Fibroblast of upper back skin (primary cell): ENCODE data around the gene CDKAL1.

Experiments used
- DNase-seq: peaks from one replicate; pipeline ENCODE4 v3.0.0-alpha.2; 2013

CDKAL1 gene

DNA sequence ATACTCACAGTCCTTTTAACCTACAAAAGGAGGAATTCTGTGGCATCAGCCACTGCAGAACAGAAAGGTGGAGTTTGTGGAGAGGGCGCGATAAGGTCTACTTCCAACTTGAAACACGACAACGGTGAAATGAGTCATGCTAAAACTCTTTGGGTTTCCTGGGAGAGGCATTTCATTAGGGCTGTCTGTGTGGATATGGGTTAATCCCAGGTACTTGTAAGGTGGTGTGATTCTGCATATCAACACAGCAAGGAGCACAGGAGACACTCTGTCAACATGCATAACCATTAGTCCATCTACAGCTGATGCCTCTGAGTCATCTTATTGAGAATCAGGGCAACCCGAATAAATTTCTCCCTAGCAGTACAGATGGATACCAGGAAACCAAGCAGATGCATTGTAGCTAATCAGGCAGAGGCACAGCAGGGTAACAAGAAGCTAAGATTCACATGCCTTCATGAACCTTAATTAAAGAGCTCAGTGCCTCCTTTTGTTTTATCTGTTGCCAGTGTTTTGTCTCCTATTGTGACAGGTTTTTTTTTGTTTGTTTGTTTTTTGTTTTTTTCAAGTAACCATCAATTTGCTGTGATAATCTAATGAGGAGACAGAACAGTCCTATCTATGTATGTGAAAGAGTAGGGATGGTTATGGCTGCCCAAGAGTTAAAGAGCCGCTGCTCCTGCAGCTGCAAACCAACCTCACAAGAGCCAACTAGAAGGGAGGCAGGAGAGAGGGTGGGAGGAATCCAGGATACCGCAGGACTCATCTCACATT lies 743.5 kb downstream of the CDKAL1 start:
- no peak for DNase-seq

GRCh38 chr6:21278375-21278745 lies 744.1 kb downstream of the CDKAL1 start:
- DNase-seq = no peak

DNA sequence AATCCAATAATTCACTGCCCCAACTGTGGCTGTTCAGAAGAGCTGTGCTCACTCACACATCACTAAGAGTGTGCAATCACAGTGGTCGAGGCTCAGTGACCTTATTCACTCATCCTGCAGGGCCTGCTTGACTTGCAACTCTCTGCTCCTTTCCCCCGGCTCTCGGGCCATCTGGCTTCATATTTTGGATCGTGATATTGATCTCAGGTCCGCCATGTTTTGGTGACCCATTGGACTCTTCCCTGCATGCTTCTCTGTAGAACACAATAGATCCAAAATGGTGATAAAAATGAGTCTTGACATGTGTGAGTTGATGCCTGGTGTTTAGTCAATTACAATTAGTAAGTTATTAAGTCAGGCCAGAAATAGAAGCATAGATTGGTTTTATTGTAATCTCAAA lies 745.4 kb downstream of the CDKAL1 start:
- DNase-seq = no peak

DNA sequence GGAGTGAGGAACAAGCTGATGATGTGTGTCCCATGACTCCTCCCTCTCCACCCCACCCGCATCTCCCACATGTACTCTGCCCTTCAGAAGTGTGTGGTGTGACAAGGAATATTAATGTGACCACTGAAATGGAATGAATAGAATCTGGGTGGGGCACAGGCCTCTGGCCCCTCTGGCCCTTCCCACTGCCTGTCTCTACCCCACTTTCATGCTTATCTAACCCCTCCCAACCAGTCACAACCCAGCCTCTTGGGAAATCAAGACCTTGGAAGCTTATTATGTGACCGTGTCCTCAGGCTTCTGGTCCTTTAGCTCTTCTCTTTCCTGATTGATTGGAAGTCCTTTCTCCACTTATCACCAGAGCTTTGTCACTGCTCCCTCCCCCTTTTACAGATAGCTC lies 747.1 kb downstream of the CDKAL1 start:
- DNase-seq = no peak
